Measurements from ENCODE around the gene EYA2. TPM values are rescaled to one million over a fixed set of nuclear protein-coding genes. Genes with fewer than 3 reads are reported as not detected.

The EYA2 gene
- total and polyA plus RNA-seq, 2 experiments from 2014 or later, result 0.18 TPM; not detected in 1

DNA sequence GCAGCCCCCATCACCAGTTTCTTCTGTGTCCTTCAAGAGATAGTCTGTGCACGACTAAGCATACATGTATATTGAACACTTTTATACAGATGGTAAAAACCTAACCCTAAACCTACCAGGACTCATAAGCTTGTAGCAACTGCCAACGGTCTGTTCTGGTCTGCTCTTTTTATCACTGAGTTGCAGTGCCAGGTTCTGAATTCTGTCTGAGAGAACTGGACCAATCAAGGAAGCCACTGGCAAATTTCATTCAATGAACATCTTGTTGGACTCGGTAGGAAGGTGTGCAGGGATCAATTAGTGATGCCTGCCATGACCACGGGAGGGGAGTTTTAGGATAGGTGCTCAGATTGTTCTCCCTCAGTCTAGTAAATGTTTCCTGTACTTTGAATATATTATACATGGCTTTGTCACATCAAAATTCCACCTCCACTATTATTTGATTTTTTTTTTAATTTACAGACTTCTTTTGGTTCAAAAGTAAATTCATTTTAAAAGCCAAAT, 146.8 kb downstream of the EYA2 start:
- H3K4me3 ChIP-seq, result no peak overlapping the region
- no peaks in the 10 kb centered on the region for H3K79me2 ChIP-seq (ENCODE audit: insufficient read depth)
- H3K27me3 ChIP-seq (replicated peaks; ENCODE audit: insufficient read depth), result peaks cover 7% of the 10 kb centered on the region
- WGBS, 2 experiments (ENCODE audit: low coverage in 1 of 2, low lambda C conversion rate in 2 of 2, missing lambda C conversion rate in 2 of 2), result 33 to 36% methylated on average over 4 of the region's 4 CpGs
- H3K36me3 ChIP-seq (ENCODE audit: low read depth), result no peaks in the 10 kb centered on the region
- no peak overlapping the region for H3K9ac ChIP-seq
- no peak overlapping the region for H3K4me2 ChIP-seq (ENCODE audit: unreplicated experiment)
- no peaks in the 10 kb centered on the region for H3K9me2 ChIP-seq (ENCODE audit: insufficient read depth)
- no peak overlapping the region for H2AFZ ChIP-seq
- no peak for DNase-seq
- no peaks in the 10 kb centered on the region for H3F3A ChIP-seq (ENCODE audit: insufficient read depth)
- no peaks in the 10 kb centered on the region for H3K9me3 ChIP-seq (ENCODE audit: low read depth)
- H4K20me1 ChIP-seq (ENCODE audit: insufficient read depth), result no peaks in the 10 kb centered on the region
- in situ Hi-C loops (cut with MboI), result no loop called here
- no peak overlapping the region for H3K27ac ChIP-seq
- TF ChIP-seq EZH2phosphoT487 (IDR thresholded peaks at IDR 0.05; ENCODE audit: insufficient read depth, low read depth) (no peak), EZH2 (IDR thresholded peaks at IDR 0.05; ENCODE audit: insufficient read depth, poor library complexity, severe bottlenecking) (no peak)
- H3K4me1 ChIP-seq (ENCODE audit: insufficient read depth), result no peaks in the 10 kb centered on the region

DNA sequence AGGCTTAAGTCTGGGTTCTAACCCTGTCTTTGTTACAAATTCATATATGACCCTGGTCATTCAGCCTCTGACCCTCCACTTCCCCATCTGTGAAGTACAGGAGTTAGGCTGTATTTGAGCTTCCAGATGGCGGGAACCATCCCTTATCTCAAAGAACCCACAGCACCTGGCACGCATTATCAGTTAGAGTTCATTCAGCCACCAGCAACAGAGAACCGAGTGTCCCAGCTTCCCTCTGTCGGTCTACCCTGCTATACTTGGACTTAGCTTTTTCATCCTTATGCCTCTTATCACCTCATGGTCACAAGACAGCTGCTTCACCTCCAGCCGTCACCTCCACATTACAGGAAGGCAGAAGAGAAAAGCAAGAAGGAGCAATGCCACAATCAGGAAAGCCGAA, 147.8 kb downstream of the EYA2 start:
- Histone ChIP-seq H3K9ac (no peak overlapping the region), H3K9me2 (ENCODE audit: insufficient read depth) (no peaks in the 10 kb centered on the region), H2AFZ (no peak overlapping the region), H3K4me2 (ENCODE audit: unreplicated experiment) (no peak overlapping the region), H3K27ac (no peak overlapping the region), H4K20me1 (ENCODE audit: insufficient read depth) (no peaks in the 10 kb centered on the region), H3K4me3 (no peak overlapping the region), H3K36me3 (ENCODE audit: low read depth) (no peaks in the 10 kb centered on the region), H3F3A (ENCODE audit: insufficient read depth) (no peaks in the 10 kb centered on the region), H3K79me2 (ENCODE audit: insufficient read depth) (no peaks in the 10 kb centered on the region), H3K27me3 (replicated peaks; ENCODE audit: insufficient read depth) (peaks cover 5% of the 10 kb centered on the region), H3K9me3 (ENCODE audit: low read depth) (no peaks in the 10 kb centered on the region), H3K4me1 (ENCODE audit: insufficient read depth) (no peaks in the 10 kb centered on the region)
- TF ChIP-seq EZH2 (IDR thresholded peaks at IDR 0.05; ENCODE audit: insufficient read depth, poor library complexity, severe bottlenecking), result no peak
- TF ChIP-seq EZH2phosphoT487 (IDR thresholded peaks at IDR 0.05; ENCODE audit: insufficient read depth, low read depth), result no peak
- in situ Hi-C loops (cut with MboI), result no loop called here
- no peak for DNase-seq
- WGBS, 2 experiments (ENCODE audit: low coverage in 1 of 2, low lambda C conversion rate in 2 of 2, missing lambda C conversion rate in 2 of 2), result 61 to 65% methylated on average over 6 of the region's 6 CpGs

DNA sequence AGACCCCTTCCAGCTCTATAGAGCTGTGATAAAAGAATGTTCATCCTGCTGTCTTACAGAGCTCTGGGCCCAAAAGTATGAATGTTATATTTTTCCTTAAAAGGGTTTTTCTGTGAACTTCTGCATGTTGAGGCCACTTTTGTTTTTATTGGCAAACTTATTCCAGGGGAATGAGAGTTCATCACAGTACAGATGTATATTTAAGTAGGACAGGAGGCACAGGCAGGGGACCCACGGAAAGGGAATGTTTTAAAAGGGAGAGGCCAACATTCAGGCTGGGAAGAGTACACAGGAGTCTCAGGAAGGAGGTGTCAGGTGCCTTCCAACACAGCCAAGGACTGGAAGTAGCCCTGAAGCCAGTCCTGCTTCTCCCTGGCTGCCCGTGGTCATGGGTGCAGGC, 148.4 kb downstream of the EYA2 start:
- Histone ChIP-seq H3K9ac (no peak overlapping the region), H3K79me2 (ENCODE audit: insufficient read depth) (no peaks in the 10 kb centered on the region), H3K27me3 (replicated peaks; ENCODE audit: insufficient read depth) (peaks cover 5% of the 10 kb centered on the region; the same call in 1 of the 2 replicates), H4K20me1 (ENCODE audit: insufficient read depth) (no peaks in the 10 kb centered on the region), H3K4me1 (ENCODE audit: insufficient read depth) (no peaks in the 10 kb centered on the region), H2AFZ (no peak overlapping the region), H3K4me2 (ENCODE audit: unreplicated experiment) (no peak overlapping the region), H3K36me3 (ENCODE audit: low read depth) (no peaks in the 10 kb centered on the region), H3K4me3 (no peak overlapping the region), H3K27ac (no peak overlapping the region), H3K9me2 (ENCODE audit: insufficient read depth) (no peaks in the 10 kb centered on the region), H3K9me3 (ENCODE audit: low read depth) (no peaks in the 10 kb centered on the region), H3F3A (ENCODE audit: insufficient read depth) (no peaks in the 10 kb centered on the region)
- in situ Hi-C loops (cut with MboI), result no loop called here
- DNase-seq, result no peak
- WGBS, 2 experiments (ENCODE audit: low coverage in 1 of 2, low lambda C conversion rate in 2 of 2, missing lambda C conversion rate in 2 of 2), result 32 to 38% methylated on average over 2 of the region's 2 CpGs
- TF ChIP-seq EZH2 (IDR thresholded peaks at IDR 0.05; ENCODE audit: insufficient read depth, poor library complexity, severe bottlenecking) (no peak), EZH2phosphoT487 (IDR thresholded peaks at IDR 0.05; ENCODE audit: insufficient read depth, low read depth) (no peak)

DNA sequence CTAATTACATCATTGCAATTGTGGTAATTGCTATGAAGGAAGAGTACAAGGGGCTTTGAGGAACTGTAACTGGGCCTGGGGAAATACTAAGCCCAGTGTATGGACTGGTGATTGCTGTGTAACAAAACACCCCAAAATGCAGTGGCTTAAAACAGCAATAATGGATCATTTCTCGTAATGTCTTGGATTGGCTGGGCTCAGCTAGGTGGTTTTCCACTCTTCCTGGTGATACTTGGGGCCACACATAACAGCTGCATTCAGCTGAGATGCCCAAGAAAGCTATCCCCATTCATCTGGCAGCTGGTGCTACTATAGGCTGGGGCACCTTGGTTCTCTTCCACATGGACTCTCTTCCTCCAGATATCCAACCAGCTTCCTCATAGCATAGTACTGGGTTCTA, 150.3 kb downstream of the EYA2 start:
- no peaks in the 10 kb centered on the region for H3K79me2 ChIP-seq (ENCODE audit: insufficient read depth)
- H3K4me3 ChIP-seq, result no peak overlapping the region
- no peak overlapping the region for H2AFZ ChIP-seq
- H3K9me3 ChIP-seq (ENCODE audit: low read depth), result no peaks in the 10 kb centered on the region
- H4K20me1 ChIP-seq (ENCODE audit: insufficient read depth), result no peaks in the 10 kb centered on the region
- no peaks in the 10 kb centered on the region for H3K36me3 ChIP-seq (ENCODE audit: low read depth)
- no peaks in the 10 kb centered on the region for H3K9me2 ChIP-seq (ENCODE audit: insufficient read depth)
- H3K9ac ChIP-seq, result no peak overlapping the region
- TF ChIP-seq EZH2phosphoT487 (IDR thresholded peaks at IDR 0.05; ENCODE audit: insufficient read depth, low read depth), result no peak
- no peak for TF ChIP-seq EZH2 (IDR thresholded peaks at IDR 0.05; ENCODE audit: insufficient read depth, poor library complexity, severe bottlenecking)
- no peak for DNase-seq
- H3K4me1 ChIP-seq (ENCODE audit: insufficient read depth), result no peaks in the 10 kb centered on the region
- WGBS, 2 experiments (ENCODE audit: low coverage in 1 of 2, low lambda C conversion rate in 2 of 2, missing lambda C conversion rate in 2 of 2), result 29 to 38% methylated on average over 1 of the region's 1 CpG
- in situ Hi-C loops (cut with MboI), result no loop called here
- H3F3A ChIP-seq (ENCODE audit: insufficient read depth), result no peaks in the 10 kb centered on the region
- no peaks in the 10 kb centered on the region; the same call in 1 of the 2 replicates for H3K27me3 ChIP-seq (replicated peaks; ENCODE audit: insufficient read depth)
- H3K4me2 ChIP-seq (ENCODE audit: unreplicated experiment), result no peak overlapping the region
- H3K27ac ChIP-seq, result no peak overlapping the region

DNA sequence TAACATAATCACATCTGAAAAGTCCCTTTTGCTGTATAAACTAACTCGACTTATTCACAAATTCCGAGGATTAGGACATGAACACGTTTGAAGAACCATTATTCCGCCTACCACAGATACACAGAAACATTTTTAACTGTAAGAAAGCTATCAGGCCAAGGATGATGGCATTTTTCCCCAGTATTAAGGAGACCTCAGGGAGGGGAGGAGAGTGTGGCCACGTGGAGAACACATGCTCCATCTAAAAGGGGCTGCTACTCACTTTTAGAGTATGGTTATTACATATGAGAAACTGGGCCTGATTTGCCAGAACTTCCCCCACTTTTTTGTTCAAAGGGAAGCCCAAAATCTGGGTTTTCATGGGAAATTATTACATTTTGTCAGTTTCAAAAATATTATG, 153.4 kb downstream of the EYA2 start:
- Histone ChIP-seq H3K4me1 (ENCODE audit: insufficient read depth) (no peaks in the 10 kb centered on the region), H3K4me3 (no peak overlapping the region), H3F3A (ENCODE audit: insufficient read depth) (no peaks in the 10 kb centered on the region), H3K4me2 (ENCODE audit: unreplicated experiment) (no peak overlapping the region), H4K20me1 (ENCODE audit: insufficient read depth) (no peaks in the 10 kb centered on the region), H3K36me3 (ENCODE audit: low read depth) (no peaks in the 10 kb centered on the region), H3K9me2 (ENCODE audit: insufficient read depth) (no peaks in the 10 kb centered on the region), H3K27me3 (replicated peaks; ENCODE audit: insufficient read depth) (no peaks in the 10 kb centered on the region; the same call in 1 of the 2 replicates), H3K9ac (no peak overlapping the region), H2AFZ (no peak overlapping the region), H3K27ac (no peak overlapping the region), H3K9me3 (ENCODE audit: low read depth) (no peaks in the 10 kb centered on the region), H3K79me2 (ENCODE audit: insufficient read depth) (no peaks in the 10 kb centered on the region)
- 42 to 44% methylated on average over 5 of the region's 5 CpGs for WGBS, 2 experiments (ENCODE audit: low coverage in 1 of 2, low lambda C conversion rate in 2 of 2, missing lambda C conversion rate in 2 of 2)
- TF ChIP-seq EZH2phosphoT487 (IDR thresholded peaks at IDR 0.05; ENCODE audit: insufficient read depth, low read depth), result no peak
- no peak for TF ChIP-seq EZH2 (IDR thresholded peaks at IDR 0.05; ENCODE audit: insufficient read depth, poor library complexity, severe bottlenecking)
- no peak for DNase-seq
- in situ Hi-C loops (cut with MboI), result no loop called here

Measured in GM23248 (cell line).